NT2/D1 (cell line): ENCODE measurements around the gene RASAL2.

Experiments used
- YY1 ChIP-seq: IDR thresholded peaks from 2 replicates; pipeline ENCODE4 v1.6.1; 2011; ENCODE audit not compliant: insufficient read length, insufficient read depth
- ZNF274 ChIP-seq: IDR thresholded peaks from 2 replicates; pipeline ENCODE4 v1.6.1; 2011; ENCODE audit warnings: mild to moderate bottlenecking, low read depth, low read length

DNA sequence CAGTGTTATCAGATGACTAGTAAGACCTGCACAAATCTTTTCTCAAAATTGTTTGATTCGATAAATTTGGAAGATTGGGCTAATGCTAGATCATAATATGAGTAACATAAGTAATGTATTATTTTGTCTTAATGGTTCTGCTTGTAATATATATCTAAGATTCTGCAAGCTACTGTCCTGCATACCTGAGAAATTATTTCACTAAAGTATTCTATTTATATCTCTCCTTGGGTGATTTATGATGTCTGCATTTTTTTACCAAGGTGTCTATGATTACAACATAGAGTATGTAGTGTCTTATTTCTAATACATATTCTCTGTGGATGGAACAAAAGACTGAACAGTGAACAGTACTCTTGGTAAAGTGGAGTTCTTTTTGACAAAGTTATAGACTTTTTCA is 236.2 kb downstream of the RASAL2 start:
- no peak for TF ChIP-seq YY1
- TF ChIP-seq ZNF274, result no peak
